ENCODE measurements around the gene FAM120A.

DNA sequence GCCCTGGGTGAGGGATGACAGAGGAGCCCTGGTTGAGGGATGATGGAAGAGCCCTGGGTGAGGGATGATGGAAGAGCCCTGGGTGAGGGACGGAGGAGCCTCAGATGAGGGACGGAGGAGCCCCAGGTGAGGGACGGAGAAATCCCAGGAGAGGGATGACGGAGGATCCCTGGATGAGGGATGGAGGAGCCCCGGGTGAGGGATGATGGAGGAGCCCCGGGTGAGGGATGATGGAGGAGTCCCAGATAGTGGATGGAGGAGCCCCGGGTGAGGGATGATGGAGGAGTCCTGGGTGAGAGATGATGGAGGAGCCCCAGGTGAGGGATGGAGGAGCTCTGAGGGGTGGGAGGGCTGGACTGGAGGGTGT lies 135.8 kb downstream of the FAM120A start:
- TF ChIP-seq, protein P1, sequence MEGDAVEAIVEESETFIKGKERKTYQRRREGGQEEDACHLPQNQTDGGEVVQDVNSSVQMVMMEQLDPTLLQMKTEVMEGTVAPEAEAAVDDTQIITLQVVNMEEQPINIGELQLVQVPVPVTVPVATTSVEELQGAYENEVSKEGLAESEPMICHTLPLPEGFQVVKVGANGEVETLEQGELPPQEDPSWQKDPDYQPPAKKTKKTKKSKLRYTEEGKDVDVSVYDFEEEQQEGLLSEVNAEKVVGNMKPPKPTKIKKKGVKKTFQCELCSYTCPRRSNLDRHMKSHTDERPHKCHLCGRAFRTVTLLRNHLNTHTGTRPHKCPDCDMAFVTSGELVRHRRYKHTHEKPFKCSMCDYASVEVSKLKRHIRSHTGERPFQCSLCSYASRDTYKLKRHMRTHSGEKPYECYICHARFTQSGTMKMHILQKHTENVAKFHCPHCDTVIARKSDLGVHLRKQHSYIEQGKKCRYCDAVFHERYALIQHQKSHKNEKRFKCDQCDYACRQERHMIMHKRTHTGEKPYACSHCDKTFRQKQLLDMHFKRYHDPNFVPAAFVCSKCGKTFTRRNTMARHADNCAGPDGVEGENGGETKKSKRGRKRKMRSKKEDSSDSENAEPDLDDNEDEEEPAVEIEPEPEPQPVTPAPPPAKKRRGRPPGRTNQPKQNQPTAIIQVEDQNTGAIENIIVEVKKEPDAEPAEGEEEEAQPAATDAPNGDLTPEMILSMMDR (IDR thresholded peaks at IDR 0.05; ENCODE audit: insufficient read depth, low read depth, low read length) = no peak
- no peak for TF ChIP-seq EZH2 (IDR thresholded peaks at IDR 0.05; ENCODE audit: insufficient read depth, low read length)
